ENCODE measurements around the gene ABL1. TPM values are rescaled to one million over a fixed set of nuclear protein-coding genes. Genes with fewer than 3 reads are reported as not detected.

ABL1 gene
- total RNA-seq, 1 experiment from 2014 or later = 27.9 TPM

- no peak for DNase-seq (ENCODE audit: low read depth)
Measured at GRCh38 chr9:130849356-130849755, 14.3 kb downstream of the ABL1 start.

- no peak for DNase-seq (ENCODE audit: low read depth)
Measured at GRCh38 chr9:130852801-130853200, 17.7 kb downstream of the ABL1 start.

GRCh38 chr9:130854092-130854491 is 19.0 kb downstream of the ABL1 start:
- no peak for DNase-seq (ENCODE audit: low read depth)

GRCh38 chr9:130854835-130855234 is 19.8 kb downstream of the ABL1 start:
- no peak for DNase-seq (ENCODE audit: low read depth)

GRCh38 chr9:130856474-130856873 is 21.4 kb downstream of the ABL1 start:
- no peak for DNase-seq (ENCODE audit: low read depth)

- DNase-seq (ENCODE audit: low read depth) = peak; percentile 92
Measured at GRCh38 chr9:130857864-130858738, 23.0 kb downstream of the ABL1 start.

GRCh38 chr9:130858739-130859705 is 24.0 kb downstream of the ABL1 start:
- no peak for DNase-seq (ENCODE audit: low read depth)

- DNase-seq (ENCODE audit: low read depth) = peak; percentile 99
Measured at GRCh38 chr9:130860458-130861316, 25.6 kb downstream of the ABL1 start.

- no peak for DNase-seq (ENCODE audit: low read depth)
Measured at GRCh38 chr9:130861372-130862180, 26.5 kb downstream of the ABL1 start.

- DNase-seq (ENCODE audit: low read depth) = no peak
Measured at GRCh38 chr9:130862217-130862616, 27.2 kb downstream of the ABL1 start.

GRCh38 chr9:130862747-130863146 is 27.7 kb downstream of the ABL1 start:
- DNase-seq (ENCODE audit: low read depth) = no peak

GRCh38 chr9:130864541-130864940 is 29.5 kb downstream of the ABL1 start:
- DNase-seq (ENCODE audit: low read depth) = no peak

GRCh38 chr9:130865921-130866320 is 30.9 kb downstream of the ABL1 start:
- DNase-seq (ENCODE audit: low read depth) = no peak

GRCh38 chr9:130866474-130866965 is 31.5 kb downstream of the ABL1 start:
- DNase-seq (ENCODE audit: low read depth) = peak; percentile 87

- DNase-seq (ENCODE audit: low read depth) = no peak
Measured at GRCh38 chr9:130867556-130867955, 32.5 kb downstream of the ABL1 start.

- DNase-seq (ENCODE audit: low read depth) = no peak
Measured at GRCh38 chr9:130868230-130868629, 33.2 kb downstream of the ABL1 start.

- no peak for DNase-seq (ENCODE audit: low read depth)
Measured at GRCh38 chr9:130869250-130869649, 34.2 kb downstream of the ABL1 start.

- DNase-seq (ENCODE audit: low read depth) = peak; percentile 63
Measured at GRCh38 chr9:130870491-130871381, 35.7 kb downstream of the ABL1 start.

GRCh38 chr9:130871395-130872062 is 36.5 kb downstream of the ABL1 start:
- DNase-seq (ENCODE audit: low read depth) = no peak
